EL (cell line): ENCODE data around the gene KLF9.

Experiments
- DNase-seq: peaks from one replicate; pipeline ENCODE4 v3.0.0-alpha.2; 2016

KLF9 gene

DNA sequence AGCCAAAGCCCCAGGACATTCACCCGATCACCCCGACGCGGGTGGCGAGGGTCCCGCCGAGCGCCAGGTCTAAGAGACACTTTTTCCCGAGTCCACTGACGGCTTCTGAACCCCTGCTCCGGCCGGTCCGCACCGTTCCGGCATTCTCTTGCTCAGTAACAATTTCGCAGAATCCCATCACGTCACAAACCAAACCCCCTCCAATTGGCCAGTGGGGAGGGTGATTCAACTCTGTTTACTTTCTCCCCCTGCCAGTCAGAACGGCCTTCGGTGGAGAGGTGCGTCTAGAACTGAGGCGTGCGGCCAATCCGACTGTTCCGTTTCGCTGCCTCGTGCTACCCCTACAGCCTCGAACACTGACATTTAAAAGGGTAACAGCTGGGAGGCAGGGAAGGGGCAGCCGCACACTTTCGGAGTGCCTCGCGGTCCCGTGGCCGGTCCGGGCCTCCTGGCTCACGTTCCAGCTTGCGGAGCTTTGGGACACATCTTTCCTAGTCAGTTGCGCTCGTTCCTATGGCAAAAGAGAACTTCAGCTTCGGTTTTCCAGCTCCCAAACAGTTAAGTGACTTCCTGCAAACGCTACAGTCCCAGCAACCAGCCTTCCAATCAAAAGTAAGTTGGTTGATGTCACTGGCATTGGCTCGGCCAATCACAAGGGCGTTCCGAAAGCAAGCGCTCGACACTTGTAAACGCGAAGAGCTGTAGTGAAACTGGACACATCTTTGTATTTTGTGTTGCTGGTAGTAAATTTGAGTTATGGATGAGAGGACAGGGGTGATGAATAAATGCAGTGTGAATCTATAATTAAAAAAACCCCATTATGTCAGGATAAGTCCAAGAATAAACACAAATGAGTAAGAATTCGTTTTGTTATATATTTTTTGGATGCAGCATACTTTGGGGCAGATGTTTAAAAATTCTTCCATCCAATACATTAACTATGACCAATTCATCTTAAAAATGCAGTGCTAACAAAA, at the start of gene KLF9:
TSS of gene KLF9 (minus strand) at position 859 of the 977 bp plus-strand sequence. CDS start 1,294 bp downstream, outside the sequence.
- DNase-seq, result peak; percentile 97

DNA sequence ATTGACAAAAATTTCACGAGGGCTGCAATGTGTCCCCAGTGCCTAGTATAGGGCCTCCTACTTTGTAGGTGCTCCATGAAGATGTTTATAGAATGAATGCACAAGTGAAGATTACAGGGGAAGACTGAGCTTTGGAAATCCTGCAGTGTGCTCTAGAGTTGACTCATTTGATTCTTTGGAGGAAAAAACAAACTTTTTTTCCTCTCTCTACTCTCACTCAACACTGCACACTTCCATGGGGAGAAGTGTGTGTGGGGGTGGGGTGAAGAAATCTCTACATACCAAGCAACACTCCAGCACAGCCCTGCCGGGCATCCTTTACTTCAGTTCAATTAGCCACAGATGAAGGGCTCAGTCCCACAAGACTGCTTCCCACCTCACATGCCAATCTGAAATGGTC, 49.4 kb upstream of the KLF9 start:
- DNase-seq, result no peak

DNA sequence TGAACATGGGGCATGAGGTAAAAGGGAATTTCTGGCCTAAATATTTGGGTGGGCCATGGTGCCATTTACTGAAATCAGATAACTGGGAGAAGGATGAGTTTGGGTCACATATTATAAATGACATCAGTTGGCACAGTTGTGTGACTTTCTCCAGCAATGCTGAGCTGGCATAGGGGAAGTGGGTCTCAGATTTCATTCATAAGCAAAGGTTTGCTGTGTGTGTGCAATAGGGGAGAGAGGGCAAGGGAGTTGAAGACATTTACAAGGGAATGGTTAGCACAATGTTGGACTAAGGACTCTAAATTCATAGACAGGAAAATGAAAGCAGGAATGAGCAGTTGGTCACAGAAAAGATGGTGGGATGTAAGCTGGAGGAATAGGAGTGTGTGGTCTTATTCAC, 47.8 kb upstream of the KLF9 start:
- DNase-seq, result no peak

DNA sequence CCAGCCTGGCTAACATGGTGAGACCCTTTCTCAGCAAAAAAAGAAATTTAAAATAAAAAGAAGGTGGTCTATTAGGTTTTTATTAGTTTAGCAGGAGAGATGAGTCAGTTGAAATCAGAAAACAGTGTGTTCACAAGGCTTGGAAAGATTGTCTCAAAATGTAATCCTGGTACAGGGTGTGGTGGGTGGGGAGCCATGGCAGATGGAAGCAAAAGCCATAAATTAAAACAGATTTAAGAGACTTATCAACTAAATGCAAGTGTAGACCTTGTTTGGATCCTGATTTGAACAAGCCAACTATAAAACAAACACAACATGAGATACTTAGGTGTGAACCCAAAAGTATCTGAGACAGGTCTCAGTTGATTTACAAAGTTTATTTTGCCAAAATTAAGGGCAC, 42.8 kb upstream of the KLF9 start:
- no peak for DNase-seq

DNA sequence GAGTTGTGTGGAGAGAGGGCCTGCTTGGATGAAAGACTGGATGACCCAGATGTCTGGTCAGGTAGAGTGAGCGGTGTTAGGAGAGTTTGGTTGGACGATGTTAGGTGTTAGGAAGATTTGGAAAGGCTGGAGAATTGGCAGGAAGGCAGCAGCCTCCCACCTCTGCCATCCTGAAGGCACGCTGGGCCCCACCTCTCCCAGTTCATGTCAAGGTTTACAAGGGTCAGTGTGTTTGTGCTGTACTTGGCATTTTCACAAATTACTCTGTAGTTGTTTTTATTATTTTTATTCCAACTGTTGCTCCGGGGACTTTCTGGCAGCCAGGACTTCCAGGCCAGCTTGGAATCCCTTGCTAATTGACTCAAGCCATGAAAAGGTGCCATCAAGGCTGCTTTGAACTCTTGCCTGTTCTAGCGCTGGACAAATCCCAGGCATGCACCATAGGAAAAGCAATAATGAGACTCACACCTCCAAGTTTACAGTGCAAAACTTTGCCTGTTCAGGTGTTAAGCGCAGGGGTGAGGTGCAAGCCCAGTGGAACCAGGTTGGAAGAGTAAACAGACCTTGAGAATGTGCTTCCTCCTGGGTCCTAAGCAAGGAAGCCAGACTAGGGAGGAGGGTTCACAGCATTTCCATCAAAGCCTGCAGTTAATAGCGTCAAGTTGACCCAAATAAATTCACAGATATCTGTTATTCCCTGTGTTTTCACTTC, 41.7 kb upstream of the KLF9 start:
- no peak for DNase-seq

DNA sequence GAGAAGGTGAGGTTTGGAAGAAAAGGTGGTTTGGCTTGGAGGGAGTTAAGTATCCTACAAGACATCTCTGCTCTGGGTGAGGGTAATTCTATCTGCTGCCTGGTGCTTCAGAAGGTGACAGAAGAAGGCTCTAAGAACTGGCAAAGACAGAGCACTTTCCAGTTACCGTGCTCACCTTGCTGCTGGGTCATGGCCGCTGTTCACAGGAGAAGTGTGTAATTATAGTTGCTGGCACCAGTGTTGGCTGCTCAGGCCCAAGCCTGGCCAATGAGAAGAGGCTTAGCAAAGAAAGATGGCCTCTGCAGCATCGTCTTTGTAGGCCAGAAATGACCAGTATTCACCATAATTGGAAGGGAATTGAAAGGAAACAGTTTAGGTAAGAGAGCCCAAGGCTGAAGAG, 37.9 kb upstream of the KLF9 start:
- DNase-seq, result no peak

DNA sequence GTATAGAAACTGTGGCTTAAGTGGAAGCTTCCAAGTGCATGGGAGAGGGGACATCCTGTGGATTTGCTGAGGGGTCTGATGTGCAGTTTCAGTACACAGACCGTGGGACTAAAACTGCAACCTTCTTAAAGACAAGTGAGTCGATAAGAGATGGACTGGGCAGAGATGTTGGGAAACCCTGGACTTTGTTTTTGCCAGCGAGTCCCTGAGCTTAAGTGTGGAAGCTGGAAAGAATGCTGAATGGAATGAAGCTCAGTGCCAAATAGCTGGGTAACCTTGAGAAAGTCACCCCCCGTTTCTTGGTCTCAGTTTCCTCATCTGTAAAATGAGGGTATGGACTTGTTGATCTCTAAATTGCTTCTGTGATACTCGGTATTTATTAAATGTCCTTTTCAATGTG, 37.3 kb upstream of the KLF9 start:
- no peak for DNase-seq

DNA sequence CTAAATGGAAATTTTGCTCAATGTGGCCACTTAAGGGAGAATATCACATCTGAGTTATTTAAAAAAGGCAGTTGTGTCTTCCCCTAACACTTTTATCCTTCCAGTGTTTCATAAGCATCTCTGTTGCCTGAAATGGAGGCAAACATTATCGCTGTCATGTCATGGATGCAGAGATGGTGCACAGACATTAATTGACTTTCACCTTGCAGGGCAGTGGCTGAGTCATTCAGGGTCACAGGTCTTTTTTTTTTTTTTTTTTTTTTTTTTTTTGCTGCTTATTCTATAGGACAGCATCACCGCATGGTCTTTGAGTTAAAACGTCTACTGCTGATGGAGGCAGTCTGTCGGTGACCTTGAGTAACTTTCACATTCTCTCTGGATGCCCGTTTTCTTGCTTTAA, 36.3 kb upstream of the KLF9 start:
- no peak for DNase-seq

DNA sequence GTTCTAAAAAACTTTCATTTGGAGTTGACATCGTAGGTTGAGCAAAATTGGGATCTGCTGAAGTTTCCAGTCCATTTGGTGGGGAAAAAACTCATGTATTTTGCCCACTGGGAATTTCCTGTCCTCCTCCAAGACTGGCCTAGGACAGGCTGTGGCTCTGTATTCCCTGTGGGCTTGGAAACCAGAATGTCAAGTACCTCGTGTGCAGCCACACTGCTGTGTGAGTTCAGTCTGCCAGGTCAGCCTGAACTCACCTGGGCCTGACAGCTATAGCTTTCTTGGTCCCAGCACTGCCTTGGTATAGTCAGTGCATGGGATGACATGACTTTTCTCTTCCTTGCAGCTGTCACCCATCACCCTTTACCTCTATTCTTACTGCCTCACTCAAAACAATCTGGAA, 35.0 kb upstream of the KLF9 start:
- no peak for DNase-seq

DNA sequence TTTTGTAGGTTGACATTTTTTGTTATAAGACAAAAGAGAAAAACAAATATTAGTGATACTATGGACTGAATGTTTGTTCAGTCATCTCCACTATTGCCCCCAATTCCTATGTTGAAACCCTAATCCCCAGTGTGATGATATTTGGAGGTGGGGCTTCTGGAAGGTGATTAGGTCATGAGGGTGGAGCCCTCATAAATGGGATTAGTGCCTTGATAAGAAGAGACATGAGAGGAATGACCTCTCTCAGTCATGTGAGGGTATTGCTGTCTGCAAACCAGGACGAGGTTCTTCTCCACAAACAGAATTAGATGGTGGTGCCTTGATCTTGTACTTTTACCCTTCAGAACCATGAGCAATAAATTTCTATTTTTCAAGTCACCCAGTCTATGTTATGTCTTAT, 34.5 kb upstream of the KLF9 start:
- DNase-seq, result no peak

DNA sequence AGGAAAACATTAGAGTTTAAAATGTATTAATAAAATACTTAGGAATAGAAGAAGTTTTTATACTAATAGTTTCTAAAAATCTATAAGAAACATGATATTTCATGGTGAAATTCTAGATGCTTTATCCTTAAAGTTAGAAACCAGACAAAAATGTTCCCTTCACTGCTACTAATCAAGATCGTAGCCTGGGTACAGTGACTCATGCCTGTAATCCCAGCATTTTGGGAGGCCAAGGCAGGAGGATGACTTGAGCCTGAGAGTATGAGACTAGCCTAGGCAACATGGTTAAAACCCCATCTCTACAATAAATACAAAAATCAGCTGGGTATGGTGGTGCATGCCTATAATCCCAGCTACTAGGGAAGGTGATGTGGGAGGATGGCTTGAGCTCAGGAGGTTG, 30.4 kb upstream of the KLF9 start:
- peak; percentile 14 for DNase-seq

DNA sequence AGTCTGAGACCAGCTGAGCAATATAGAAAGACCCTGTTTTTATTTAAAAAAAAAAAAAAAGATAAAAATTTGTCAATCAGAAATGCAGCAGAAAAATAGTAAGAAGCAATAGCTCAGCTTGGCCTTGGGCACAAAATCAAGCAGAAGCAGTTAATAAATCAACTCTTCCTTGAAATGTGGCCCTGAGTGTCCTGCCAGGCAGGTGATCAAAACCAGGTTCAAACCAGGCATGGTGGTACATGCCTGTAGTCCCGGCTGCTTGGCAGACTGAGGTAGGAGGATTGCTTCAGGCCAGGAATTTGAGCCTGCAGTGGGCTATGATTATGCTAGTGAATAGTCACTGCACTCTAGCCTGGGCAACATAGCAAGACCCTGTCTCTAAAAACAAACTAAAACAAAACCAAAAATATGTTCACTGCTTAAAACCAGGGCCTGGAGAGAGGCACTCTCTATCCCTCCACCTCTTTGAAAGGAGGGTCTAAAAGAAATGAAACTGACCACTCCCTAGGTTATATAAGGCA, 27.9 kb upstream of the KLF9 start:
- DNase-seq, result no peak

DNA sequence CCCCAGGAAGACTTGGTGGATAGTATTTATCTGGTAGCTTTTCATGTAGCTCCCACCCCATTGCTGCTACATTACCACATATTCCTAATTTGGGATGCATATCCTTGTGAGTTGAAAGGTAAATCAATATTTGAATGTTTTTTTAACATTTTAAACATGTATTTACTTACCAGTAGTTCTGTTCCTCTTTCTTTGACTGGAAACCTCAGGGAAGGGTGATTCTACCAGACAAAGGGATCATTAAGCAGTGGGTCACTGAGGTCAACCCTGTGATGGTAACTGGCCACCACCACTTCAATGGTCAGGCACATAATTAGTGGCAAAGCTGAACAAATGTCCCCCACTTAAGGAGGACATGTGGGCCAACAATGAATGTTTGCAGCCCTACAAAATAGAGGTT, 27.2 kb upstream of the KLF9 start:
- DNase-seq, result no peak

DNA sequence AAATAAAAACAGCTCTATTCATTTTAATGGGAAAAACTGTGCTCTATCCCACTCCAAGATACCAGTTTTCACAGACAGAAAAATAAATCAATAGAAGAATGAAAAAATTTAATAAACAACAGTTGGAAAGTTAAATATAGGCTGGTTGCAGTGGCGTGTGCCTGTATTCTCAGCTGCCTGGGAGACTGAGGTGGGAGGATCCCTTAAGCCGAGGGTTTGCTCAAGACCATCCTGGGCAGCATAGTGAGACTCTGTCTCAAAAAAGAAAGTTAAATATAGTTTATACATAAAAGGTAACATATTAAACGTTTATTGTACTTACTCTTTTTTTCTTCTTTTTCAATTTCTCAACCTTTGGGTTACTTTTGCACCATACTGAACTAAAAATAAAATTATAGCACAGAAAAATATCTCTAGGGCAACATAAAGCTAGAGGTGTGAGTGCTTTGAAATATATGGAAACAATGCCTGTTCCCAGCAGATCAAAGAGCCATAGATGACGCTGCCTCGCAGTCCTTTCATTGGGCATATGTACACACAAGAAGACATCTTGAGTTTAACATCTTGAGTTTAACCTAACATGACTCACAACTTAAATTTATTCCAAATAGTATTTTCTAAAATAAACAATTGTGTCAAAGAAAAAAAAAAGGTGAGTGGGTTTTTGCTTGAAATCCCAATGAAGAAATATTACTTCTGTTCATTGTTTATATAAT, 25.7 kb upstream of the KLF9 start:
- DNase-seq, result no peak

DNA sequence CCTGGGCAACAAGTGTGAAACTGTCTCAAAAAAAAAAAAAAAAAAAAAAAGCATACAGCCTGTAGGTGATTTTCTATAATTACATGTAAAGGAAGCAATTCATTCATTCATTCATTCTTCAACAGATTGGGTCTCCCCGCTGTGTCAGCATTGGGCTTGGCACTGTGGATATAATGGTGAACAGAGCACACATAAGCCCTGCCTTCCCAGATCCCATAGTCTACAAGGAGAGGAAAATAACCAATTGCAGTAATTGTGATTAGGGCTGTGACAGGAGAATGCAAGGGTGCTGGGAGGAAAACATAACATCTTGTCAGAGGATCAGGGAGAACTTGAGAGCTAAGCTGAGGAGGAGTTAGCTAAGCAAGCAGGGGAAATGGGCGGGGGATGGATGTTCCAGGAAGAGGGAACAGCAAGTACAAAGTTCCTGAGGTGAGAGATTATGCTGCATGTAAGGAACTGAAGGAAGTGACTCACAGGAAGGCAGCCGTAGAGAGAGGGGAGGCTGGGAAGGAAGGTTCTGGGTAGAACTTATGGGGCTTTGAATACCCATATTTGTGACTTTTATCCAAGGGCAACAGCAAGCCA, 24.0 kb upstream of the KLF9 start:
- peak; percentile 73 for DNase-seq

DNA sequence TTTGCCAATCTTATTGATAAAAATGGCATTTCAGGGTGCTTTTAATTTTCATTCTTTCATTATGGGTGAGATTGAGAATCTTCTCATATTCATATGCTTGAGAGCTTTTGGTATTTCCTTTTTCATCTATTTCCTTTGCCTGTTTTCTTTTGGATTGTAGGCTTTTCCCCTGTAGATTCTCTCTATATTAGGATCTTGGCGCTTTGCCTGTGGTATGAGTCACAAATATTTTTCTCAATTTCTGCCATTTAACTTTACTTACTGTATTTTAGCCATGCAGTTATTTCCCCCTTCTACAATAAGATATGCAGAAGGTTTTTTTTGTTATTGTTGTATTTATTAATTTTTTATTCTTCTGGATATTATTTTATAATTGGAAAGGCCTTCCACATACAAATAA, 21.5 kb upstream of the KLF9 start:
- DNase-seq, result peak; percentile 86

DNA sequence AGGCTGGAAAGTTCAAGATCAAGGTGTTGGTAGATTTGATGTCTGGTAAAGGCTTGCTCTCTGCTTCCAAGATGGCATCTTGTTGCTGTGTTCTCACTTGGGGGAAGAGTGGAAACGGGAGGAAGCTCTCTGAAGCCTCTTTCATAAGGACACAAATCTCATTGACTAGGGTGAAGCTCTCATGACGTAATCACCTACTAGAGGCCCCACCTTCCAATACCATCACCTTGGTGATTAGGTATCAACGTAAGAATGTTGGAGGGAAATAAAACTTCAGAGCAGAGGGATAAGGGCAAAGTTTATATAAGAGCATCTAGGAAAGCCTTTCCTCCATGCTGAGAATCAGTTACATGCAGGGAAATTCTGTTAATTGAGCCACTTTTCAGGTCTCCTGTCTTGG, 15.4 kb upstream of the KLF9 start:
- no peak for DNase-seq

DNA sequence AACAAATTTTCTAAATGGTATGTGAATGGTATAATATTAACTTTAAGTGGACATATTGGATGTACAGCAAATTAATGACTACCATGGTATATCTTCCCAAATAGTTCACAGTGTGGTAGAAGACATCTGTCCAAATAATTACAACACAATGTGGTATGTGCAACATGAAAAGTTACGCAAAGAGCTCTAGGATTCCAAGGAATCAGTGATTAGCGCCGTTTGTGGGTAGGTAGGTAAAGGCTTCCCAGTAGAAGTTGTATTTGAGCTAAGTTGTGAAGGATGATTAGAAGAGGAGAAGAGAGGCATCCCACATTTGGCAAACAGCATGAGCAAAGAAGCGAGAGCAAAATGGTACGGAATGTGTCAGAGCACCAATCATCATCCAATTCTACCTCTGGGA, 14.3 kb upstream of the KLF9 start:
- no peak for DNase-seq

DNA sequence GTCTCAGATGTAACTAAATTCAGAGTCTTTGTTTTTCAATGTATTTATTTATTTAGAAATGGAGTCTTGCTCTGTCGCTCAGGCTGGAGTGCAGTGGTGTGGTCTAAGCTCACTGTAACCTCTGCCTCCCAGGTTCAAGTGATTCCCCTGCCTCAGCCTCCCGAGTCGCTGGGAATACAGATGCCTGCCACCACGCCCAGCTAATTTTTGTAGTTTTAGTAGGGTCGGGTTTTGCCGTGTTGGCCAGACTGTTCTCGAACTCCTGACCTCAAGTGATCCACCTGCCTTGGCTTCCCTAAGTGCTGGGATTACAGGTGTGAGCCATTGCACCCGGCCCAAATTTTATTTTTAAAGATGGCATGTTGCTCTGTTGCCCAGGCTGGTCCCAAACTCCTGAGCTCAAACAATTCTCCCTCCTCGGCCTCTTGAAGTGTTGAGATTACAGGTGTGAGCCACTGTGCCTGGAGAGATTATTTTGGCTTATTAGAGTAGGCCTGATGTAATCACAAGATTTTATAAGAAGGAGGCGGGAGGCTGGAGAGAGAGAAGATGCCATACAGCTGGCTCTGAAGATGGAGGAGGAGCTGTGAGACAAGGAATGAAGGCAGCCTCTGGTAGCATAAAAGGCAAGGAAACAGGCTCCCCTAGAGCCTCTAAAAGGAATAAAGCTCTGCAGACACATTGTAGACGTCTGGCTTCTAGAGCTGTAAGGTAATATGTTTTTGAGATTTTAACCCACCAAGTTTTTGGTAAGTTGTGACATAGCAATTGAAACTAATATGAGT, 12.9 kb upstream of the KLF9 start:
- DNase-seq, result no peak

DNA sequence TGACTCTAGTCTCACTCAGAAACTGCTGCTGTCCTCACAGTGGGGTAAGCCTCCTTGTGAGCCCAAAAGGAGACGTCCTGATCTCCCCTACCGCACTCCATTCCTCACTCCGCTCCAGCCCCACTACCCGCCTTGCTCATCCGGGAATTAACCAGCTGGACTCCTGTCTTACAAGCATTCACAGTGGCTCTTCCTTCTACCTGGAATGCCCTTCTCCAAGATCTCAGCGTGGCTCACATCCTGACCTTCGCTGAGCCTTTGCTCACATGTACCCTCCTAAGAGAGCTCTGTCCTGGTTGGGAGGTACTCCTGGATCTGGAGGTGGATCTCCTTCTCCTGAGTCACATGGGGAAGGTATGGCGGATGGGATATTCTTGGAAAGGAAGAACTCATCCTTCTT, 10.7 kb upstream of the KLF9 start:
- no peak for DNase-seq

DNA sequence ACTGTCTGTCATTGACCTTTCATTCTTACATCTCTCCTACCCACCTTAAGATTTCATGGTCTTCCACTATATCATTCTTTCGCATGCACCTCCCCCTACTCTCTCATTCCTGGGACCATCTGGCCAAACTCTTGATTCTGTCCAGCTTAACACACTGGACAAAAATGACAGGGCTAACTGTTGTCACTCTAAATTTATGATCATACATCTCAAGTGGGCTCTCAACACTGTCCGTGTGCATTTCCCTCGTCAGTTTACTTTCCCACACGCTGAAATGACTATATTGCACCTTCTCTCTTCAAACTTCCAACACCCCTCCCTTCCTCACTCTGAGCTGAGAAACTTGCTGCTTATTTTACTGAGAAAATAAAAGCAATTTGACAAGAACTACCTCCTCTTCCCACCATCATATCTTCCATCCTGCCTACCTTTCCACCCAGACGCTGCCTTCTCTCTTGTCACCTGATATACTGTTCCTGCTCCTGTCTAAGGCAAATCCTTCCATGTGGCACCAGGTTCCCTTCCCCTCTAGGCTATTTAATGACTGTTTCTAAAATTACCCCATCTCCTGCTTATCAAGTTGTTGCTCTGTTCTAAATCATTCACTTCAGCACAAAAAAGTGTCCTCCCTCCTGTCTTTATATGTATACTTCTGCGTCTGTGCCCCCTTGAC, 8.1 kb upstream of the KLF9 start:
- DNase-seq, result no peak
